Measurements from ENCODE around the gene CSRP1. TPM values are rescaled to one million over a fixed set of nuclear protein-coding genes. Genes with fewer than 3 reads are reported as not detected.
A peak's percentile ranks its signal among the peaks of the same experiment; 100 is the strongest.
"Not testable (repeated sequence)": the region's sequence is repeated elsewhere in the genome, so short reads cannot be mapped to it uniquely, and the experiment has no call there.

Gene CSRP1
- total and polyA plus RNA-seq, 9 of the 15 experiments (the other 6 are each of a cell fraction or from before 2014, with no cell fraction given), result 6.8 to 39.4 (median 23.7) TPM

GRCh38 chr1:201551096-201551495, 44.2 kb upstream of the CSRP1 start:
- 0 out of 2 replicates have a peak, but pooled peaks have one; percentile 47 for TF ChIP-seq CEBPG (CRISPR knock-in tag; IDR thresholded peaks at IDR 0.05)
- peak in 1 of 2 experiments; percentile 53; a peak in 2 of 4 replicates for TF ChIP-seq CEBPG (tag; conservative IDR thresholded peaks at IDR 0.05 in 1 of 2, IDR thresholded peaks at IDR 0.05 in 1 of 2)
- TF ChIP-seq, protein P1, sequence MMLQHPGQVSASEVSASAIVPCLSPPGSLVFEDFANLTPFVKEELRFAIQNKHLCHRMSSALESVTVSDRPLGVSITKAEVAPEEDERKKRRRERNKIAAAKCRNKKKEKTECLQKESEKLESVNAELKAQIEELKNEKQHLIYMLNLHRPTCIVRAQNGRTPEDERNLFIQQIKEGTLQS (IDR thresholded peaks at IDR 0.05), result peak; percentile 59; the same call in 1 of the 2 replicates
- TF ChIP-seq, protein P1 (CRISPR knock-in tag; conservative IDR thresholded peaks at IDR 0.05), result no peak
- TF ChIP-seq ZNF589 (CRISPR knock-in tag; IDR thresholded peaks at IDR 0.05; ENCODE audit: low read depth), result peak; percentile 47; the same call in 1 of the 2 replicates
- TF ChIP-seq CBFA2T3 (IDR thresholded peaks at IDR 0.05), result no peak
- TF ChIP-seq, protein P2, sequence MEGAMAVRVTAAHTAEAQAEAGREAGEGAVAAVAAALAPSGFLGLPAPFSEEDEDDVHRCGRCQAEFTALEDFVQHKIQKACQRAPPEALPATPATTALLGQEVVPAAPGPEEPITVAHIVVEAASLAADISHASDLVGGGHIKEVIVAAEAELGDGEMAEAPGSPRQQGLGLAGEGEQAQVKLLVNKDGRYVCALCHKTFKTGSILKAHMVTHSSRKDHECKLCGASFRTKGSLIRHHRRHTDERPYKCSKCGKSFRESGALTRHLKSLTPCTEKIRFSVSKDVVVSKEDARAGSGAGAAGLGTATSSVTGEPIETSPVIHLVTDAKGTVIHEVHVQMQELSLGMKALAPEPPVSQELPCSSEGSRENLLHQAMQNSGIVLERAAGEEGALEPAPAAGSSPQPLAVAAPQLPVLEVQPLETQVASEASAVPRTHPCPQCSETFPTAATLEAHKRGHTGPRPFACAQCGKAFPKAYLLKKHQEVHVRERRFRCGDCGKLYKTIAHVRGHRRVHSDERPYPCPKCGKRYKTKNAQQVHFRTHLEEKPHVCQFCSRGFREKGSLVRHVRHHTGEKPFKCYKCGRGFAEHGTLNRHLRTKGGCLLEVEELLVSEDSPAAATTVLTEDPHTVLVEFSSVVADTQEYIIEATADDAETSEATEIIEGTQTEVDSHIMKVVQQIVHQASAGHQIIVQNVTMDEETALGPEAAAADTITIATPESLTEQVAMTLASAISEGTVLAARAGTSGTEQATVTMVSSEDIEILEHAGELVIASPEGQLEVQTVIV (CRISPR knock-in tag; IDR thresholded peaks at IDR 0.05; ENCODE audit: borderline replicate concordance), result no peak
- TF ChIP-seq E2F3 (CRISPR knock-in tag; IDR thresholded peaks at IDR 0.05), result no peak
- TF ChIP-seq CEBPB (tag; IDR thresholded peaks at IDR 0.05), result peak; percentile 62; the same call in 1 of the 2 replicates
- FAIRE-seq (no peak), DNase-seq (ENCODE audit: extremely low read depth in 1 of 4, low spot score in 3 of 4) (no peak), ATAC-seq (no peak)
- no TSS peak for BruUV-seq (replicated peaks)
- H3K4me2 ChIP-seq (ENCODE audit: insufficient read depth, low read length), result no peak overlapping the region
- H3K27ac ChIP-seq (ENCODE audit: extremely low read depth, low read depth, low read length), result 0 out of 3 replicates have a peak overlapping the region, but pooled peaks have one; percentile 16
- intact Hi-C loops (cut with micrococcal nuclease), result no loop called here
- in situ Hi-C loops (cut with MboI), result no loop called here
- H3K79me2 ChIP-seq (ENCODE audit: control insufficient read depth, insufficient read depth, low read length), result no peaks in the 10 kb centered on the region
- H3K4me3 ChIP-seq, result no peak overlapping the region
- ChIA-PET POLR2A (interaction anchor here (0.8 to 1.7 kb wide), 11 partner anchors 9 to 278 kb away, joined by 3 to 7 read pairs (median 4); partner anchors contain the start of gene IPO9), CTCF (ENCODE audit: low intra/inter-chr PET ratio) (no interaction called here)
- H2AFZ ChIP-seq (ENCODE audit: low read depth, low read length), result no peak overlapping the region
- peaks cover 5 to 47% of the 10 kb centered on the region in 2 experiments; a peak in 4 of 5 replicates for H3K4me1 ChIP-seq (replicated peaks in 1 of 2; ENCODE audit: control insufficient read depth in 2 of 2, insufficient read depth in 2 of 2, low read length in 2 of 2)
- no peaks in the 10 kb centered on the region for H3K36me3 ChIP-seq (ENCODE audit: control insufficient read depth, insufficient read depth, low read length)
- H3K9me1 ChIP-seq (ENCODE audit: control insufficient read depth, insufficient read depth, low read length), result no peaks in the 10 kb centered on the region
- no peaks in the 10 kb centered on the region for H4K20me1 ChIP-seq (replicated peaks; ENCODE audit: control insufficient read depth, insufficient read depth, low read length)
- 55% methylated on average over 3 of the region's 3 CpGs for whole genome bisulfite sequencing (ENCODE audit: insufficient coverage, low coverage, missing lambda C conversion rate)
- H3K27me3 ChIP-seq (ENCODE audit: control insufficient read depth in 2 of 2, insufficient read depth in 2 of 2, low read length in 2 of 2), result peaks cover 3 to 7% of the 10 kb centered on the region in 2 experiments; a peak in 1 of 5 replicates
- no peaks in the 10 kb centered on the region for H3K9me3 ChIP-seq (replicated peaks; ENCODE audit: control insufficient read depth, insufficient read depth, low read depth, low read length)
- H3K9ac ChIP-seq (ENCODE audit: insufficient read depth in 1 of 2, low read depth in 2 of 2, low read length in 2 of 2), result no peak overlapping the region; a peak in 1 of 4 replicates

GRCh38 chr1:201549522-201549921, 42.6 kb upstream of the CSRP1 start:
- H4K20me1 ChIP-seq (replicated peaks; ENCODE audit: control insufficient read depth, insufficient read depth, low read length); H3K27ac ChIP-seq (ENCODE audit: extremely low read depth, low read depth, low read length); H3K9ac ChIP-seq (ENCODE audit: insufficient read depth in 1 of 2, low read depth in 2 of 2, low read length in 2 of 2); in situ Hi-C loops (cut with MboI); DNase-seq (ENCODE audit: extremely low read depth in 1 of 4, low spot score in 3 of 4); BruUV-seq (replicated peaks); FAIRE-seq; H3K36me3 ChIP-seq (ENCODE audit: control insufficient read depth, insufficient read depth, low read length); H3K79me2 ChIP-seq (ENCODE audit: control insufficient read depth, insufficient read depth, low read length); H3K9me3 ChIP-seq (replicated peaks; ENCODE audit: control insufficient read depth, insufficient read depth, low read depth, low read length); ATAC-seq; CTCF ChIA-PET (ENCODE audit: low intra/inter-chr PET ratio); H3K4me2 ChIP-seq (ENCODE audit: insufficient read depth, low read length); intact Hi-C loops (cut with micrococcal nuclease); H2AFZ ChIP-seq (ENCODE audit: low read depth, low read length); H3K9me1 ChIP-seq (ENCODE audit: control insufficient read depth, insufficient read depth, low read length); H3K4me3 ChIP-seq: not testable (repeated sequence)
- H3K4me1 ChIP-seq (replicated peaks in 1 of 2; ENCODE audit: control insufficient read depth in 2 of 2, insufficient read depth in 2 of 2, low read length in 2 of 2), result peaks cover 5 to 37% of the 10 kb centered on the region in 2 experiments; a peak in 4 of 5 replicates
- 46% methylated on average over 4 of the region's 5 CpGs for WGBS (ENCODE audit: insufficient coverage, low coverage, missing lambda C conversion rate)
- peaks cover 3 to 11% of the 10 kb centered on the region in 2 experiments; a peak in 1 of 5 replicates for H3K27me3 ChIP-seq (ENCODE audit: control insufficient read depth in 2 of 2, insufficient read depth in 2 of 2, low read length in 2 of 2)
- POLR2A ChIA-PET, result interaction anchor here (1.2 kb wide), 1 partner anchor 9 kb away, joined by 3 read pairs; no protein-coding TSS in a partner anchor
